Measurements from ENCODE around the gene SLC45A1. TPM values are rescaled to one million over a fixed set of nuclear protein-coding genes. Genes with fewer than 3 reads are reported as not detected.

Gene SLC45A1
- total RNA-seq, 1 donor = 2.0 TPM

DNA sequence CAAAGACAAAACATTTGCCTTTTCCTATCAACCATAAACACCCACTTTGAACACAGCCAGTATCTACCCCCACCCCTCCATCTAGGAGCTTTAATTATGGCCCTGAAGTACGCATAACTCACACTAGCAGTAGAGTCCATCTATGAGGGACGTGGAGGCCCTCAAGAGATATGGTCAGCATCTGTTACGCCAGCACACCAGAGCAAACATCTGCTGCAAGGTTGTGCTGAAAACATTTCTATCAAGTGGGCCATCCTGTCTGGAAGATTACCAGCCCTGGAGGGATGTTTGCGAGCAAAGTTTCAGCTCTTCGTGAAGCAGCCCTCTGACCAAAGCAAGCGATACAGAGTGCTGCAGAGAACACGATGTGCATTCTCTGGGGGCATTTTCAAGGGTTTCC lies 74.6 kb downstream of the SLC45A1 start:
- TF ChIP-seq, protein P1, sequence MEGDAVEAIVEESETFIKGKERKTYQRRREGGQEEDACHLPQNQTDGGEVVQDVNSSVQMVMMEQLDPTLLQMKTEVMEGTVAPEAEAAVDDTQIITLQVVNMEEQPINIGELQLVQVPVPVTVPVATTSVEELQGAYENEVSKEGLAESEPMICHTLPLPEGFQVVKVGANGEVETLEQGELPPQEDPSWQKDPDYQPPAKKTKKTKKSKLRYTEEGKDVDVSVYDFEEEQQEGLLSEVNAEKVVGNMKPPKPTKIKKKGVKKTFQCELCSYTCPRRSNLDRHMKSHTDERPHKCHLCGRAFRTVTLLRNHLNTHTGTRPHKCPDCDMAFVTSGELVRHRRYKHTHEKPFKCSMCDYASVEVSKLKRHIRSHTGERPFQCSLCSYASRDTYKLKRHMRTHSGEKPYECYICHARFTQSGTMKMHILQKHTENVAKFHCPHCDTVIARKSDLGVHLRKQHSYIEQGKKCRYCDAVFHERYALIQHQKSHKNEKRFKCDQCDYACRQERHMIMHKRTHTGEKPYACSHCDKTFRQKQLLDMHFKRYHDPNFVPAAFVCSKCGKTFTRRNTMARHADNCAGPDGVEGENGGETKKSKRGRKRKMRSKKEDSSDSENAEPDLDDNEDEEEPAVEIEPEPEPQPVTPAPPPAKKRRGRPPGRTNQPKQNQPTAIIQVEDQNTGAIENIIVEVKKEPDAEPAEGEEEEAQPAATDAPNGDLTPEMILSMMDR (IDR thresholded peaks at IDR 0.05; ENCODE audit: insufficient read depth, low read length) = no peak
- DNase-seq (ENCODE audit: low read depth) = no peak
- H3K4me3 ChIP-seq (ENCODE audit: low read depth, low read length) = no peak overlapping the region

Small RNA genes lying within 50 kb of the gene (small RNA-seq; reads per million reads assigned to genes)
- gene RF00019 (not detected), gene RNU6-991P (not detected)

All from fibroblast of the aortic adventitia (primary cell).